Uterus (tissue), 4 donors: ENCODE data around the gene PURA. TPM values are rescaled to one million over a fixed set of nuclear protein-coding genes. Genes with fewer than 3 reads are reported as not detected.
A peak's percentile ranks its signal among the peaks of the same experiment; 100 is the strongest.

Experiments used
- DNase-seq, 2 donors: peaks; one replicate each; pipeline ENCODE4 v3.0.0-alpha.2; 2019 to 2020
- H3K27ac ChIP-seq, 2 donors: fragments of 200-600 bp; sonication (generic); 1 replicate in 1 of 2; 2 replicates in 1 of 2; pipeline ENCODE4 v1.5.1; 2016 to 2018
- H3K27me3 ChIP-seq, 2 donors: fragments of 200-600 bp; sonication (generic); one replicate each; pipeline ENCODE4 v1.5.1; 2018 to 2019; ENCODE audit warnings: control low read depth in 1 of 2
- H3K36me3 ChIP-seq, 2 donors: fragments of 200-600 bp; sonication (generic); one replicate each; pipeline ENCODE4 v1.5.1; 2019; ENCODE audit warnings: control low read depth in 1 of 2
- H3K4me1 ChIP-seq, 2 donors: fragments of 200-600 bp; sonication (generic); one replicate each; pipeline ENCODE4 v1.5.1; 2018 to 2019; ENCODE audit warnings: control low read depth in 1 of 2
- H3K4me3 ChIP-seq, 2 donors: fragments of 200-600 bp; sonication (generic); 1 replicate in 1 of 2; 2 replicates in 1 of 2; pipeline ENCODE4 v1.5.1; 2018 to 2019; ENCODE audit warnings: mild to moderate bottlenecking in 1 of 2
- H3K9me3 ChIP-seq, 2 donors: fragments of 200-600 bp; sonication (generic); one replicate each; pipeline ENCODE4 v1.5.1; 2019; ENCODE audit warnings: control low read depth in 1 of 2
- CTCF ChIP-seq, 4 experiments: fragments of 200-600 bp in 2 of 4; fragments of 450-650 bp in 2 of 4; sonication (generic) in 2 of 4; IDR thresholded peaks; one replicate each; pipeline ENCODE4 v1.5.1; 2016 to 2019; ENCODE audit warnings: antibody characterized with exemption in 4 of 4, mild to moderate bottlenecking in 2 of 4, moderate library complexity in 1 of 4
- POLR2A ChIP-seq, 2 donors: fragments of 450-650 bp; IDR thresholded peaks; one replicate each; pipeline ENCODE4 v1.6.1; 2016; ENCODE audit warnings: antibody characterized with exemption in 2 of 2, mild to moderate bottlenecking in 1 of 2, moderate library complexity in 1 of 2
- intact Hi-C: fragments of 100-400 bp; cut with DNase I; formaldehyde crosslinking; loops from one replicate; pipeline ENCODE4 v1.15.1; 2023; ENCODE audit warnings: low total_unique reads
- total RNA-seq, 4 donors: library from RNA; depleted of rRNA in 3 of 4; stranded (reverse); fragments of >200 nt in 3 of 4; gene quantifications; one replicate each; pipeline versions ENCODE4 v1.1.0 to v1.2.4, GENCODE V29; 2014 to 2023
- donor health status: DM: yes; HTN: yes; CAD: no.

The PURA gene
- total RNA-seq, 4 donors from 2014 or later: 16.1 to 48.9 (median 22.2) TPM

- peaks cover 0 to 12% of the 10 kb centered on the region in 2 donors for H3K4me1 ChIP-seq
- no peak overlapping the region for H3K4me3 ChIP-seq
- no peaks in the 10 kb centered on the region for H3K9me3 ChIP-seq
- no peaks in the 10 kb centered on the region for H3K36me3 ChIP-seq
- intact Hi-C loops: no loop called here
- H3K27me3 ChIP-seq: no peaks in the 10 kb centered on the region
- no peak for TF ChIP-seq CTCF (IDR thresholded peaks at IDR 0.05)
- no peak for TF ChIP-seq POLR2A (IDR thresholded peaks at IDR 0.05)
- DNase-seq: no peak
- no peak overlapping the region for H3K27ac ChIP-seq
Observed at GRCh38 chr5:140143521-140144258, 29.8 kb downstream of the PURA start.

- Histone ChIP-seq H3K4me1 (peaks cover 0 to 12% of the 10 kb centered on the region in 2 donors), H3K27me3 (no peaks in the 10 kb centered on the region), H3K27ac (no peak overlapping the region), H3K36me3 (no peaks in the 10 kb centered on the region), H3K9me3 (no peaks in the 10 kb centered on the region), H3K4me3 (no peak overlapping the region)
- intact Hi-C loops: no loop called here
- TF ChIP-seq CTCF (IDR thresholded peaks at IDR 0.05): no peak
- TF ChIP-seq POLR2A (IDR thresholded peaks at IDR 0.05): no peak
- DNase-seq: no peak
Observed at GRCh38 chr5:140145256-140145655, 31.3 kb downstream of the PURA start.

GRCh38 chr5:140145818-140146522, 32.1 kb downstream of the PURA start:
- Histone ChIP-seq H3K4me1 (peaks cover 0 to 12% of the 10 kb centered on the region in 2 donors), H3K27me3 (no peaks in the 10 kb centered on the region), H3K9me3 (no peaks in the 10 kb centered on the region), H3K4me3 (peak overlapping the region; percentile 23 to 37), H3K27ac (no peak overlapping the region), H3K36me3 (no peaks in the 10 kb centered on the region)
- peak in 1 of 2 donors; percentile 20 for TF ChIP-seq POLR2A (IDR thresholded peaks at IDR 0.05)
- TF ChIP-seq CTCF (IDR thresholded peaks at IDR 0.05): peak; percentile 38 to 88 (median 85)
- peak; percentile 54 to 78 for DNase-seq
- intact Hi-C loops: no loop called here

- peak overlapping the region in 1 of 2 donors; percentile 37 for H3K4me3 ChIP-seq
- no peaks in the 10 kb centered on the region for H3K27me3 ChIP-seq
- TF ChIP-seq POLR2A (IDR thresholded peaks at IDR 0.05) (no peak), CTCF (IDR thresholded peaks at IDR 0.05) (no peak)
- intact Hi-C loops: no loop called here
- no peaks in the 10 kb centered on the region for H3K9me3 ChIP-seq
- no peak overlapping the region for H3K27ac ChIP-seq
- H3K4me1 ChIP-seq: peaks cover 0 to 12% of the 10 kb centered on the region in 2 donors
- DNase-seq: no peak
- no peaks in the 10 kb centered on the region for H3K36me3 ChIP-seq
Observed at GRCh38 chr5:140146523-140146842, 32.6 kb downstream of the PURA start.

- peaks cover 0 to 12% of the 10 kb centered on the region in 2 donors for H3K4me1 ChIP-seq
- no peak for DNase-seq
- intact Hi-C loops: no loop called here
Observed at GRCh38 chr5:140147460-140147859, 33.6 kb downstream of the PURA start.

More at GRCh38 chr5:140147460-140147859, 33.6 kb downstream of the PURA start:
- Histone ChIP-seq H3K36me3 (no peaks in the 10 kb centered on the region), H3K27me3 (no peaks in the 10 kb centered on the region), H3K27ac (no peak overlapping the region), H3K4me3 (no peak overlapping the region), H3K9me3 (no peaks in the 10 kb centered on the region)
- TF ChIP-seq POLR2A (IDR thresholded peaks at IDR 0.05) (no peak), CTCF (IDR thresholded peaks at IDR 0.05) (no peak)
